Transverse colon (tissue), 4 donors: ENCODE data around the gene BTLA. TPM values are rescaled to one million over a fixed set of nuclear protein-coding genes. Genes with fewer than 3 reads are reported as not detected.

Source experiments
- DNase-seq: peaks from one replicate; pipeline ENCODE4 v3.0.0-alpha.2; 2019
- H3K27ac ChIP-seq, 4 donors: fragments of 200-600 bp; sonication (generic); 2 replicates each; pipeline ENCODE4 v1.5.1; 2016 to 2018; ENCODE audit warnings: inconsistent platforms in 4 of 4
- H3K27me3 ChIP-seq: fragments of 200-600 bp; sonication (generic); 2 replicates; pipeline ENCODE4 v1.5.1; 2017; ENCODE audit warnings: inconsistent platforms
- H3K36me3 ChIP-seq, 4 donors: fragments of 200-600 bp; sonication (generic); 2 replicates each; pipeline ENCODE4 v1.5.1; 2017 to 2019; ENCODE audit warnings: inconsistent platforms in 4 of 4
- H3K4me1 ChIP-seq, 4 donors: fragments of 200-600 bp; sonication (generic); 2 replicates each; pipeline ENCODE4 v1.5.1; 2017 to 2020; ENCODE audit warnings: inconsistent platforms in 4 of 4
- H3K4me3 ChIP-seq, 4 donors: fragments of 200-600 bp; sonication (generic); 1 replicate in 1 of 4; 2 replicates in 3 of 4; pipeline versions ENCODE4 v1.5.1 to v1.6.1; 2017 to 2019; ENCODE audit warnings: inconsistent platforms in 4 of 4
- H3K9me3 ChIP-seq, 2 donors: fragments of 200-600 bp; sonication (generic); 2 replicates each; pipeline ENCODE4 v1.5.1; 2017 to 2019; ENCODE audit warnings: inconsistent platforms in 2 of 2
- CTCF ChIP-seq, 5 experiments: fragments of 200-600 bp in 3 of 5; fragments of 450-650 bp in 2 of 5; sonication (generic) in 3 of 5; IDR thresholded peaks; 1 replicate in 2 of 5; 2 replicates in 3 of 5; pipeline ENCODE4 v1.5.1; 2016 to 2017; ENCODE audit warnings: antibody characterized with exemption in 5 of 5, inconsistent platforms in 3 of 5, mild to moderate bottlenecking in 2 of 5, moderate library complexity in 1 of 5
- EP300 ChIP-seq: sonication (generic); formaldehyde crosslinking; IDR thresholded peaks from one replicate; pipeline ENCODE4 v1.6.1; 2017; ENCODE audit warnings: antibody characterized with exemption, low read depth
- POLR2A ChIP-seq: fragments of 450-650 bp; IDR thresholded peaks from one replicate; pipeline ENCODE4 v1.6.1; 2016; ENCODE audit warnings: antibody characterized with exemption, mild to moderate bottlenecking, moderate library complexity
- POLR2AphosphoS5 ChIP-seq, 3 donors: sonication (generic); formaldehyde crosslinking; IDR thresholded peaks; one replicate each; pipeline ENCODE4 v1.6.1; 2016; ENCODE audit warnings: antibody characterized with exemption in 3 of 3
- WGBS, 2 donors: methylation state at CpG; one replicate each; pipeline ENCODE4 v1.1.5; 2018; ENCODE audit warnings: low coverage in 1 of 2; 5-methylcytosine and 5-hydroxymethylcytosine counted together
- in situ Hi-C, 4 donors: fragments of 200-750 bp; cut with MboI; loops; one replicate each; pipeline versions ENCODE4 v1.15.0 to v1.15.1; 2017; ENCODE audit warnings: low sequenced_read_pairs in 3 of 4, low pct_ligation_motif_present in 1 of 4, low pct_unique_long_range_greater_than_20kb in 1 of 4
- intact Hi-C: fragments of 100-400 bp; cut with DNase I; formaldehyde crosslinking; loops from one replicate; pipeline ENCODE4 v1.15.1; 2023; ENCODE audit warnings: low total_unique reads
- total RNA-seq, 4 donors: library from RNA; depleted of rRNA; stranded (reverse); fragments of >200 nt; gene quantifications; one replicate each; pipeline ENCODE4 v1.1.0, GENCODE V29; 2016

BTLA gene
- total RNA-seq, 4 donors from 2014 or later = 0.82 to 12.9 TPM; not detected in 2

DNA sequence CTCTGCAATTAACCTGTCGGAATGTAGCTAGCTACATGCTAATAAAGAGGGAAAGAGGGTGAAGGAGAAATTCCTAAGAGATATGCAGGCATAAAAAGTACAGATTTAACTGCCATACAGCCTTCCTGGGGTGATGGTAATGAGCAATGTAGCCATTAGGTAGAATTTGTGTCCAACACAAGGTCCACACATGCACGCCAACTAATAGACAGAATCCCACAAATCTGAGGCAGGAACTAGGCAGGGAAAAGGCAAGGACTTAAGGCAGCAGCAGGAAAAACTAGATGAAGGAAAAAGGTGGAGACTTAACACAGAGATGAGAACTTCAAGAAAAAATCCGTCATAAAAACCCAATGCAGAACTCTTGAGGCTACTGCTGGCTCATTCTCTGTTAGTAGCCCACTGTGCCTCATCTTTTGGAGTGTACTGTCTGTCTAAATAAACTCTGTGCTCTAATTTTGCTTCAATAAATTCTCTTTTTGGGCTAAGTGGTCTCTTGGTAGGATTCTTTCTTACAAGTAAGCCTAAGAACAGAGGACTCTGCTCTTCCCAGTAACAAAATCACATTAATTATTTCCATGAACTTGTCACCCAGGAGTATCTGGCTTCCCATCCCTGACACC lies 81.5 kb downstream of the BTLA start:
- H3K9me3 ChIP-seq = no peaks in the 10 kb centered on the region
- H3K4me3 ChIP-seq = no peak overlapping the region
- intact Hi-C loops = no loop called here
- H3K36me3 ChIP-seq = no peaks in the 10 kb centered on the region
- in situ Hi-C loops = no loop called here
- TF ChIP-seq CTCF (IDR thresholded peaks at IDR 0.05) (no peak), POLR2A (no peak)
- no peak overlapping the region for H3K27ac ChIP-seq
- H3K27me3 ChIP-seq = no peaks in the 10 kb centered on the region
- peaks cover 0 to 7% (median 0%) of the 10 kb centered on the region in 4 donors for H3K4me1 ChIP-seq
- no peak for DNase-seq
- WGBS, 2 donors = 91 to 92% methylated on average over 2 to 3 of the region's 3 CpGs

GRCh38 chr3:112416391-112417212 lies 82.7 kb downstream of the BTLA start:
- no peak overlapping the region for H3K27ac ChIP-seq
- peaks cover 0 to 7% (median 0%) of the 10 kb centered on the region in 4 donors for H3K4me1 ChIP-seq
- TF ChIP-seq EP300 = no peak
- no peak for TF ChIP-seq CTCF (IDR thresholded peaks at IDR 0.05)
- no peak for TF ChIP-seq POLR2A
- no peak for TF ChIP-seq POLR2AphosphoS5 (IDR thresholded peaks at IDR 0.05)
- H3K27me3 ChIP-seq = no peaks in the 10 kb centered on the region
- H3K36me3 ChIP-seq = no peaks in the 10 kb centered on the region
- H3K9me3 ChIP-seq = no peaks in the 10 kb centered on the region
- no peak overlapping the region for H3K4me3 ChIP-seq
- in situ Hi-C loops = no loop called here
- no peak for DNase-seq
- 91 to 92% methylated on average over 7 to 8 of the region's 8 CpGs for WGBS, 2 donors
- intact Hi-C loops = no loop called here

DNA sequence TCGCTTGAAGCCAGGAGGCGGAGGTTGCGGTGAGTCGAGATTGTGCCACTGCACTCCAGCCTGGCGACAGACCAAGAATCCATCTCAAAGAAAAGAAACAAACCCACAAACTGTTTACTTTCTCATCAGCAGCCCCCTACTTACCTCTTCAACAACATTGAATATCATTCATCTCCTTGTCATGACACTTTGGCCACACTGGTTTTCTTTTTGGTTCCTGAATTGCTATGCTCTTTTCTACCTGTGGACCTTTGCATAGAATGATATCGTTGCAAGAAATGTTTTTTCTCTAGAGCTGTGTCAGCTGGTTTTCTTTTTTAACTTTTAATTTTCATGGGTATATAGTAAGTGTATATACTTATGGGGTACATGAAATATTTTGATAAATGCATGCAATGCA lies 83.9 kb downstream of the BTLA start:
- no peak for DNase-seq
- in situ Hi-C loops = no loop called here

More for the DNA sequence above, 83.9 kb downstream of the BTLA start:
- 89 to 99% methylated on average over 6 of the region's 6 CpGs for WGBS, 2 donors
- no peaks in the 10 kb centered on the region for H3K27me3 ChIP-seq
- no peaks in the 10 kb centered on the region for H3K36me3 ChIP-seq
- H3K9me3 ChIP-seq = no peaks in the 10 kb centered on the region
- intact Hi-C loops = no loop called here
- H3K4me1 ChIP-seq = peaks cover 0 to 7% (median 0%) of the 10 kb centered on the region in 4 donors
- no peak overlapping the region for H3K4me3 ChIP-seq
- TF ChIP-seq POLR2AphosphoS5 (IDR thresholded peaks at IDR 0.05) = no peak
- no peak for TF ChIP-seq POLR2A
- TF ChIP-seq EP300 = no peak
- no peak for TF ChIP-seq CTCF (IDR thresholded peaks at IDR 0.05)
- no peak overlapping the region for H3K27ac ChIP-seq

Other genes starting within 250 kb of the BTLA start
- gene SLC9C1, start 205.3 kb downstream of the BTLA start, total RNA-seq = not detected
- 1 to 10 TPM in 3 of 4 donors, not detected in 1; 1.1 to 4.1 (median 3.6) TPM for gene CD200, start 166.3 kb downstream of the BTLA start, total RNA-seq
- gene ATG3, start 62.5 kb upstream of the BTLA start, total RNA-seq = 10 to 100 TPM; 24.3 to 82.6 (median 52.8) TPM
- 10 to 100 TPM in 3 of 4 donors, under 1 TPM in 1; 0.80 to 49.2 (median 25.4) TPM for gene SLC35A5, start 62.6 kb upstream of the BTLA start, total RNA-seq
- gene CCDC80, start 141.7 kb upstream of the BTLA start, total RNA-seq = 10 to 100 TPM in 2 of 4 donors, 1 to 10 TPM in 2; 6.4 to 55.3 (median 18.4) TPM